Ammon's horn (tissue), 1 donor: ENCODE data around the gene SHISA6.
A peak's percentile ranks its signal among the peaks of the same experiment; 100 is the strongest.

Experiments used
- DNase-seq: peaks from one replicate; pipeline ENCODE4 v3.0.0-alpha.2; 2016; ENCODE audit warnings: low spot score

Gene SHISA6

GRCh38 chr17:11353601-11354000, 112.6 kb downstream of the SHISA6 start:
- no peak for DNase-seq

- DNase-seq: no peak
These were observed 115.4 kb downstream of the SHISA6 start for GRCh38 chr17:11356371-11356770.

- DNase-seq: no peak
These were observed 122.6 kb downstream of the SHISA6 start for GRCh38 chr17:11363565-11364117.

DNA sequence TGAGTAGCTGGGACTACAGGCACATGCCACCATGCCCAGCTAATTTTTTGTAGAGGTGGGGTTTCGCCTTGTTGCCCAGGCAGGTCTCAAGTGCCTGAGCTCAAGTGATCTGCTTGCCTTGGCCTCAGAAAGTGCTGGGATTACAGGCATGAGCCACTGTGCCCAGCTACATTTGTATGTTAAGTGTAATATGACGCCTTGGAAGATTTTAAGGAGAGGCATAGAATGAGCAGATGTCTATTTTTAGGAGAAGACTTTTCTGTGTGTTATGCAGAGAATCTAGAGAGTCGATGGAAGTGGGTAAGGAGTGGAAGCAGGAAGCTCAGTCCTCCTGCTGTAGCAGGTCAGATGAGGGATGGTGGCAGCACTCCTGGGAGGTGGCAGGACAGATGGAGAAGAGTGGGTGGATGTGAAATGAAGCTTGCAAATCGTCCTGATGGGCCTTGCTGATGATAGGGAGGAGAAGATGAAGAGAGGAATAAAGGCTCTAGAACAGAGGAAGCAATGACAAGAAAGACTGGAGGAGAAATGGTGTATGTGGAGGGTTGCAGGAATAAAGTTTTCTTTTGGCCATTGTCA, 125.3 kb downstream of the SHISA6 start:
- DNase-seq: peak; percentile 58

GRCh38 chr17:11369575-11369974, 128.6 kb downstream of the SHISA6 start:
- peak; percentile 50 for DNase-seq

GRCh38 chr17:11372692-11373091, 131.7 kb downstream of the SHISA6 start:
- DNase-seq: peak; percentile 40

- DNase-seq: no peak
These were observed 137.5 kb downstream of the SHISA6 start for GRCh38 chr17:11378506-11378905.

- no peak for DNase-seq
These were observed 139.7 kb downstream of the SHISA6 start for GRCh38 chr17:11380761-11381160.

DNA sequence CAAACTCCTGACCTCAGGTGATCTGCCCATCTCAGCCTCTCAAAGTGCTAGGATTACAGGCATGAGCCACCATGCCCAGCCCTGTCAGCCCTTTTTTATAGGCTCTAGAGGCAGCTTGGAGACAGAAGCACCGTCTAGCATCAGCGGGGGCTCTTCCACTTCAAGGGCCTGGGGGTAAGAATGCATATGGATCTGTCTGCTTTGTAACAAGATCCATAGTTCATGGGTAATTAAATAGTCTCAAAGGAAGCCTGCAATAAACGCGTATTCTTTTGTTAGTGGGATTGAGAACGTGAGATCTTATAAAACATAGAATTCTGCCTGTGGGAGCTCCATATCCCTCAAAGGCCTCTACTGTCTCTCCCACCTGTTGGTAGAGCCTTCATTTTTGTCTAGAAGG, 142.1 kb downstream of the SHISA6 start:
- DNase-seq: no peak

- DNase-seq: no peak
These were observed 143.1 kb downstream of the SHISA6 start for GRCh38 chr17:11384131-11384530.

DNA sequence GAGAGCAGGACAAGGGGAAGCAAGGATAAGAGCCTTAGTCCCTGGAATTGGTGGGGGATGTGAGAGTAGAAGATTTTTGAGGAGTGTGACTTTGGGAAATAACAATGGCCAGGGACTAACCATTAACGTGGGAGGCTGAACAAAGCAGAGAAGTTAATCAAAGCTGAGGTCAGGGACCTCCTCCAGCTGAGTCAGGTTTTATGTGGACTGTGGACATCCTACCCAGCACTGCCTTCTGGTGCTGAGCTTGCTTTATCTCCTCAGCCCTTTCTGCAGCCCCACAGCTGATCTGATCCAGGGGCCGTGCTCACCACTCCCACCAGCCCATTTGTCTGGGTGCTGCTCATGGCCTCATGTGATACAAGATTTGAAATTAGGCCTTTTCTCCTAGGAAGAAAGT, 146.6 kb downstream of the SHISA6 start:
- no peak for DNase-seq

DNA sequence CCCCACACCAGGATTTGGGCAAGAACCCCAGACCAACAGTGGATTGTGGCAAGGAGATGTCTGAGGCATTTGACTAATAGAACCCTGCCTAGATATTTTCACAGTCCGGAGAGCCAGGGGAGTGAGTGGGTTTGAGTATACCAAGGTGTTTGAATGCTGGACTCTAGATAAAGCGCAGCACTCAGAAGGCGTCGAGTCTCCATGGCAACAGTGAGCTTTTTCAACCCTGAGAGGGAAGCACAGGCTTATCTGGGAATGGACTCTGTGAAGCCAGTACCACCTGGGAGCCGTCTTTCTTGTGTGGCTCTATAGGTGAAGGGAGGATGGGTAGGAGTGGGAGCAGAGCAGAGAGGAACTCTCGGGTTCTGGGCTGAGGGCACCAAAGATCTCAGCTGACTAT, 147.0 kb downstream of the SHISA6 start:
- DNase-seq: no peak

DNA sequence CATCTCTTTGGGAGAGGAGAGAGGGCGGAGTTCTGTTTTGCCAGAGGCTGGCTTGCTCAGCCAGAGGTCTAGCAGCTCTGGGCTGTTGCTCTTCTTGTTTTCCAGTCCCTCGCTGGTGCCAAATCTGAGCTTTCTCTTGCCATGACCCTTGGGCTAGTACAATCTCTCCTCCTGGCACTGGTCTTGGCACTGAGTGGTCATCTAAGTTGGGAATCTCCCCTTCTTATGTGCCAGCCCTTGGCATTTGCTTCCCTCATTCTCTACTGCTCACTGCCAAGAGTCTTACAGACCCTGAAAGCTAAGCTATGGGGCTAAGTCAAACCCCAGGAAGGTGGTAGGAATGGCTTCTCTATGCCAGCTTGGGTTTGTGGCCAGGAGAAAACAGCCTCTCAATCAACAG, 148.6 kb downstream of the SHISA6 start:
- peak; percentile 25 for DNase-seq

DNA sequence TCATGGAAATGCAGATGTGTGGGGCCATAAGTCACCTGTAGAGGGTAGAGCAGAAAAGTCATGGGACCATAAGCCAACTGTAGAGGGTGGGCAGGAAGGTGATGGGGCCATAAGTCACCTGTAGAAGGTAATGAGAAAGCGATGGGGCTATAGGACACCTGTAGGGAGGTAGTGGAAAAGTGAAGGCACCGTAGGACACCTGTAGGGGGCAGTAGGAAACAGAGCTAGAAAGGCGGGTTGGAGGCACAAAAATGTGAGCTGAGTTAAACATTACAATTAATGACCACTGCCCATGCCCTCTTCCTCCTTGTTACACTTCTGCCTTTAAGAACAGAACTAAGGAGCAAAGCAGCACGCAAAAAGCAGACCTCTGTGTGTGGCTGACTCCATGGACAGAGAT, 150.1 kb downstream of the SHISA6 start:
- no peak for DNase-seq

GRCh38 chr17:11404431-11405276, 163.6 kb downstream of the SHISA6 start:
- no peak for DNase-seq

DNA sequence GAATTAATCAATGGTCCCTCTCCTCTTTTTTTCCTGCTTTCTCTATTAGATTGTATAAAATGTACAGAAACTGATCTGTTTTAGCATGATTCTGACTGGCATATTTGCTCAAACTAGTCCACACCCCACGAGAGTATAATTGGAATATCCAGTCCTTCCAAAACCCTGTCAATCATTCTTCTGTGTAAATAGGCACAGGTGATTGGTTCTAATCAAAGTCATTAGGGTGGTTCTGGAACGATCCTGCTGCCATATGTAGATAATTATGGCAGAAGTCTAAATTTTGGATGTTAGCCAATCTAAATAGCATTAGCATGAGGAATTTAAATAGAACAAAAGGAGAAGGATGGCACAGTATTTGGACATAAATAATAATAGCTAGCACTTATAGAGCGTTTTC, 165.7 kb downstream of the SHISA6 start:
- DNase-seq: no peak

GRCh38 chr17:11412654-11413053, 171.6 kb downstream of the SHISA6 start:
- no peak for DNase-seq

- no peak for DNase-seq
These were observed 177.3 kb downstream of the SHISA6 start for GRCh38 chr17:11418342-11418741.

DNA sequence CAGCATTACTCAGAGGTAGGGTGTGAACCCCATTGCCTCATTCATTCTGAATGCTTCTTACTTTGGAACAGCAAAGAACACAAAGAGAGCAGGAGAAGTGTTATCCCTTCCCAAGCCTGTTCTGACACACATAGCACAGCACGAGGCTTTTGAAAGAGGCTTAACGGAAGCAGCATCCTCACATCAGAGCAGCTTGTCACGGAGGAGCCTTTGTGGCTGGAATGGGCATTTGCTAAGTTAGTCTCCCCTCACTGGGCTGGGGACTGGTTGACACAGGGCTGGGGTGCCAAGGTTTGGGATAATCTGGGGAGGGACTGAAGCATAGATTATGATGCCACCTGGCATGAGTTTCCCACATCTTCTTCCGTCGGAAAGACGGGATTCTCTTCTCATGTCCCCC, 189.7 kb downstream of the SHISA6 start:
- DNase-seq: no peak

GRCh38 chr17:11438673-11439072, 197.7 kb downstream of the SHISA6 start:
- DNase-seq: no peak

DNA sequence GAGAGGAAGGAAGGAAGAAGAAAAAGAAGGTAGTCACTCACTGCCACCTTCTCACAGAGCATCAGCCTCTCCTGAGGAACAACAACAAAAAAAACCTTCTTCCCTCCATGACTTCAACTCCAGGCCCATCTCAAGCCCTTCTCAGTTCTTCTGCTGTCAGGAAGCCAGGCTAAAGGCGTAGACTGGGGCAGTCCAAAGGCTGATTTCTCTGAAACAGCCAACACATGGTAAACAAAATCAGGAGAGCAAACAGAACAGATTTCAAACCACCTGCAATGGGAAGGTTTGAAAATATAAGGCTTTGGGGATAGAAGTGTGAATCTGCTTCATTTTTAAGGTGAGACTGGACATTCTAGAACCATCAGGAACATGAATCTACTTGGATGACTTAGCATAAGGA, 200.0 kb downstream of the SHISA6 start:
- no peak for DNase-seq

DNA sequence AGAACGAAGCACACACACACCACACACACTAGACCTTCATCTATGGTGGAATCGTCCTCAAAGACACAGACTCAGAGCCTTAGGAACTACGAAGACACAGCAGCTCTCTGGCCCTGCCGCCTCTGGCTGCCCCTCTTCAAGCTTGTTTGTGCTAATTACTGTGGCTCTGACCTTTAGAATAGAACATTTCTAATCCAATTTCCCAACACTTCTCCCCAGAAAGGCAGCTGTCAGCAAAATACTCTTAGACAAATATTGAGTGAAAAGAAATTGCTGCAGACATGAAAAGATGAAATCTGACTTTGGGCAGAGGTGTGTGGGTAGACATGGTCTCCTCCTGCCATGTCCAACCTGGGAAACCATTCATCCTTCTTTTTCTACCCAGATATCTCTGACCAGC, 205.3 kb downstream of the SHISA6 start:
- DNase-seq: no peak

DNA sequence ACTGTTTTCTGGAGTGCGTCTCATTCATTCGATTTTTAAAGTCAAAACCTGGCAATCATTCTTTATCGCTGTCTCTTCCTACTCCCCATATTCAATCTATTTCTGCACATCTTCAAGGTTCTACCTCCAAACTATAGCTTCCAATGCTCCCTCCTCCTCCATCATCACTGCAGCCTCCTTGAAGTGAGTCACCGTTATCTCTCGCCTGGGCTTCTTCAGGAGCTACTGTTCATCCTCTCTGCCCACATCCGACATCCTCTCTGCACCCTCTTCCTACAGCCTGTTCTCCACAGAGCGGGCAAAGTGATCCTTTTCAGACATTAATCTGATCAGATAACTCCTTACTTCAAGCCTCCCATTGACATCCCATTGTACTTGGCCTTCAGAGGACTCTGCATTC, 213.1 kb downstream of the SHISA6 start:
- no peak for DNase-seq

DNA sequence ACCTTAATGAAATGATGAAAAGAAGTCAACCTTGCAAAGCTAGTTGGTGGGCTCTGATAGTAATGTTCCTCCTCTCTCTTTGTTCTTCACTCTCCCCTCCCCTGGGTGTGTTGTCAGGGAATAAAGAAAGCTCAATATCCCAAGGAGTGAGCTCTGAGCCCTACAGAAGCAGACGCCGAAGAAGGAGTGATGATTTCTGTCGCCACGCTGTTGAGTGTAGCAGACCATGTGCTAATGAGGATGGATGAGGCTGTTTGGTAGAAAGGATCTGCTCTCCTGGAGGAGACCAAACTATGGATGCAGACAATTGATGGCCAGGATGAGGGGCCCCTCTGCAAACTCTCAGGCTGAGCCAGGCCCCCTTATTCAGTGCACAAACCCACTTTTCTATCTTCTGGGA, 217.3 kb downstream of the SHISA6 start:
- no peak for DNase-seq
